Astrocyte (in vitro differentiated cells and primary cell): ENCODE measurements around the gene CORO7. TPM values are rescaled to one million over a fixed set of nuclear protein-coding genes. Genes with fewer than 3 reads are reported as not detected.

Source experiments
- DNase-seq: peaks from one replicate; pipeline ENCODE4 v3.0.0-alpha.2; 2010; ENCODE audit warnings: low read depth
- FAIRE-seq: peaks from 2 replicates; lab custom pipeline; 2011; peaks lifted over from hg19 to GRCh38; lab: Jason Lieb, UNC
- H2AFZ ChIP-seq: 2 replicates; pipeline ENCODE4 v1.6.0; 2012; ENCODE audit warnings: low read depth, low read length, inconsistent platforms
- H3K27ac ChIP-seq: 2 replicates; pipeline ENCODE4 v1.5.1; 2011; ENCODE audit warnings: low read depth, low read length, inconsistent platforms
- H3K27me3 ChIP-seq: 2 replicates; pipeline ENCODE4 v1.6.0; 2011; ENCODE audit warnings: low read length, inconsistent platforms; ENCODE audit not compliant: insufficient read depth
- H3K36me3 ChIP-seq: 2 replicates; pipeline ENCODE4 v1.5.1; 2011; ENCODE audit warnings: low read length, inconsistent platforms; ENCODE audit not compliant: insufficient read depth
- H3K4me1 ChIP-seq: 2 replicates; pipeline ENCODE4 v1.5.1; 2011; ENCODE audit warnings: low read length, inconsistent platforms; ENCODE audit not compliant: insufficient read depth
- H3K4me2 ChIP-seq: 2 replicates; pipeline ENCODE4 v1.6.0; 2012; ENCODE audit warnings: low read length, inconsistent platforms
- H3K4me3 ChIP-seq: 2 replicates; pipeline ENCODE4 v1.5.1; 2011; ENCODE audit warnings: low read depth, mild to moderate bottlenecking, low read length, inconsistent platforms; ENCODE audit not compliant: insufficient read depth
- H3K79me2 ChIP-seq: 2 replicates; pipeline ENCODE4 v1.6.0; 2012; ENCODE audit warnings: mild to moderate bottlenecking, low read length, inconsistent platforms; ENCODE audit not compliant: insufficient read depth
- H3K9ac ChIP-seq: 2 replicates; pipeline ENCODE4 v1.6.0; 2012; ENCODE audit warnings: mild to moderate bottlenecking, low read length, inconsistent platforms
- H3K9me3 ChIP-seq: 2 replicates; pipeline ENCODE4 v1.5.1; 2012; ENCODE audit warnings: low read depth, mild to moderate bottlenecking, low read length, inconsistent platforms; ENCODE audit not compliant: insufficient read depth
- H4K20me1 ChIP-seq: 2 replicates; pipeline ENCODE4 v1.6.0; 2012; ENCODE audit warnings: low read length, inconsistent platforms; ENCODE audit not compliant: insufficient read depth
- H3K27ac Mint-ChIP-seq: one replicate; pipeline ENCODE4 v1.8.0; 2021; ENCODE audit warnings: mild to moderate bottlenecking, mixed read lengths; ENCODE audit not compliant: unreplicated experiment
- H3K27me3 Mint-ChIP-seq: one replicate; pipeline ENCODE4 v1.8.0; 2021; ENCODE audit warnings: low read depth, mixed read lengths; ENCODE audit not compliant: unreplicated experiment
- H3K36me3 Mint-ChIP-seq: one replicate; pipeline ENCODE4 v1.8.0; 2021; ENCODE audit warnings: low read depth, mixed read lengths; ENCODE audit not compliant: unreplicated experiment
- H3K4me1 Mint-ChIP-seq: one replicate; pipeline ENCODE4 v1.8.0; 2021; ENCODE audit warnings: low read depth, mixed read lengths; ENCODE audit not compliant: unreplicated experiment
- H3K4me3 Mint-ChIP-seq: one replicate; pipeline ENCODE4 v1.8.0; 2021; ENCODE audit warnings: mild to moderate bottlenecking, moderate library complexity, mixed read lengths; ENCODE audit not compliant: unreplicated experiment
- H3K9me3 Mint-ChIP-seq: one replicate; pipeline ENCODE4 v1.8.0; 2021; ENCODE audit warnings: mild to moderate bottlenecking, mixed read lengths; ENCODE audit not compliant: unreplicated experiment
- CTCF ChIP-seq: IDR thresholded peaks from 2 replicates; pipeline ENCODE4 v1.5.1; 2011; ENCODE audit warnings: low read depth, mild to moderate bottlenecking, inconsistent platforms, low read length, moderate library complexity; ENCODE audit not compliant: insufficient read depth
- EZH2 ChIP-seq: IDR thresholded peaks from 2 replicates; pipeline ENCODE4 v1.6.1; 2012; ENCODE audit warnings: mild to moderate bottlenecking, low read length, inconsistent platforms; ENCODE audit not compliant: insufficient read depth
- total RNA-seq: library from RNA; stranded (reverse); gene quantifications from 2 replicates; pipeline ENCODE4 v1.2.1, GENCODE V29; 2021

CORO7 gene
- total RNA-seq, 1 donor from 2014 or later = 26.4 TPM

- Histone ChIP-seq H3K4me3 (no peak overlapping the region), H3K9me3 (no peaks in the 10 kb centered on the region), H3K4me2 (no peak overlapping the region), H3K79me2 (no peaks in the 10 kb centered on the region), H3K36me3 (no peaks in the 10 kb centered on the region), H2AFZ (no peak overlapping the region), H3K9ac (no peak overlapping the region), H3K27me3 (no peaks in the 10 kb centered on the region), H4K20me1 (no peaks in the 10 kb centered on the region), H3K4me1 (peaks cover 8% of the 10 kb centered on the region), H3K27ac (no peak overlapping the region)
- Mint-ChIP-seq H3K27me3 (no peaks in the 10 kb centered on the region), H3K27ac (no peak overlapping the region), H3K4me1 (peaks cover 11% of the 10 kb centered on the region), H3K36me3 (peaks cover 4% of the 10 kb centered on the region), H3K9me3 (no peaks in the 10 kb centered on the region), H3K4me3 (no peak overlapping the region)
- no peak for DNase-seq
- TF ChIP-seq EZH2 = no peak
- no peak for FAIRE-seq
Observed at GRCh38 chr16:4364196-4365013, 52.0 kb downstream of the CORO7 start.

- no peaks in the 10 kb centered on the region for H3K27me3 ChIP-seq
- Mint-ChIP-seq H3K4me1 (peaks cover 5% of the 10 kb centered on the region), H3K36me3 (peaks cover 4% of the 10 kb centered on the region), H3K9me3 (no peaks in the 10 kb centered on the region), H3K27ac (peak overlapping the region; percentile 41), H3K27me3 (no peaks in the 10 kb centered on the region), H3K4me3 (no peak overlapping the region)
- no peak overlapping the region for H2AFZ ChIP-seq
- H3K9ac ChIP-seq = no peak overlapping the region
- H4K20me1 ChIP-seq = no peaks in the 10 kb centered on the region
- H3K4me2 ChIP-seq = no peak overlapping the region
- TF ChIP-seq EZH2 = no peak
- no peaks in the 10 kb centered on the region for H3K4me1 ChIP-seq
- H3K79me2 ChIP-seq = no peaks in the 10 kb centered on the region
- no peak for DNase-seq
- no peak for FAIRE-seq
- H3K27ac ChIP-seq = no peak overlapping the region
- H3K9me3 ChIP-seq = no peaks in the 10 kb centered on the region
- no peaks in the 10 kb centered on the region for H3K36me3 ChIP-seq
- no peak overlapping the region for H3K4me3 ChIP-seq
Observed at GRCh38 chr16:4362476-4363135, 53.8 kb downstream of the CORO7 start.

- no peaks in the 10 kb centered on the region for H3K4me1 Mint-ChIP-seq
- no peak for FAIRE-seq
- H3K36me3 ChIP-seq = no peaks in the 10 kb centered on the region
- H3K4me3 Mint-ChIP-seq = no peak overlapping the region
- TF ChIP-seq EZH2 = no peak
- no peak for TF ChIP-seq CTCF
- H3K36me3 Mint-ChIP-seq = no peaks in the 10 kb centered on the region
- H3K4me1 ChIP-seq = no peaks in the 10 kb centered on the region
- H3K9ac ChIP-seq = no peak overlapping the region
- H3K4me3 ChIP-seq = no peak overlapping the region
- no peak overlapping the region for H3K27ac Mint-ChIP-seq
- H3K27ac ChIP-seq = no peak overlapping the region
- H4K20me1 ChIP-seq = no peaks in the 10 kb centered on the region
- H3K27me3 Mint-ChIP-seq = no peaks in the 10 kb centered on the region
- H3K27me3 ChIP-seq = no peaks in the 10 kb centered on the region
- H3K79me2 ChIP-seq = no peaks in the 10 kb centered on the region
- H3K4me2 ChIP-seq = no peak overlapping the region
- H2AFZ ChIP-seq = no peak overlapping the region
- no peaks in the 10 kb centered on the region for H3K9me3 ChIP-seq
- no peak for DNase-seq
- no peaks in the 10 kb centered on the region for H3K9me3 Mint-ChIP-seq
Observed at GRCh38 chr16:4361944-4362311, 54.5 kb downstream of the CORO7 start.
